GM10266 (cell line): ENCODE results near the gene TRMT1.
"Not testable (repeated sequence)": the region's sequence is repeated elsewhere in the genome, so short reads cannot be mapped to it uniquely, and the experiment has no call there.

Source experiments
- DNase-seq: peaks from one replicate; pipeline ENCODE4 v3.0.0; 2012; ENCODE audit errors: extremely low spot score
- CTCF ChIP-seq: IDR thresholded peaks from 2 replicates; pipeline ENCODE4 v1.5.1; 2012; ENCODE audit warnings: mild to moderate bottlenecking, low read depth; ENCODE audit not compliant: control insufficient read depth, insufficient read depth; ENCODE audit errors: missing control alignments

Gene TRMT1

GRCh38 chr19:13152974-13153568, 36.5 kb upstream of the TRMT1 start:
- DNase-seq = peak; percentile 95
- TF ChIP-seq CTCF = peak; percentile 25

GRCh38 chr19:13152356-13152973, 35.9 kb upstream of the TRMT1 start:
- TF ChIP-seq CTCF = no peak
- no peak for DNase-seq

GRCh38 chr19:13151605-13152355, 35.2 kb upstream of the TRMT1 start:
- no peak for TF ChIP-seq CTCF
- DNase-seq = peak; percentile 97

GRCh38 chr19:13150931-13151604, 34.5 kb upstream of the TRMT1 start:
- TF ChIP-seq CTCF = no peak
- no peak for DNase-seq

- TF ChIP-seq CTCF = peak; percentile 58
- DNase-seq = peak; percentile 96
Observed at GRCh38 chr19:13150187-13150930, 33.8 kb upstream of the TRMT1 start, which contains the start of the genes IER2 and STX10. IER2 (plus strand) TSS chr19:13150411; CDS start chr19:13153187, 2,776 bp downstream. STX10 (minus strand) TSS chr19:13150375; CDS start chr19:13150173, 202 bp downstream.

- no peak for DNase-seq
- no peak for TF ChIP-seq CTCF
Observed at GRCh38 chr19:13149628-13150186, 33.2 kb upstream of the TRMT1 start.

- DNase-seq = not testable (repeated sequence)
Observed at GRCh38 chr19:13149173-13149627, 32.7 kb upstream of the TRMT1 start.
